Measurements from ENCODE around the gene GALNT2.

Gene GALNT2

DNA sequence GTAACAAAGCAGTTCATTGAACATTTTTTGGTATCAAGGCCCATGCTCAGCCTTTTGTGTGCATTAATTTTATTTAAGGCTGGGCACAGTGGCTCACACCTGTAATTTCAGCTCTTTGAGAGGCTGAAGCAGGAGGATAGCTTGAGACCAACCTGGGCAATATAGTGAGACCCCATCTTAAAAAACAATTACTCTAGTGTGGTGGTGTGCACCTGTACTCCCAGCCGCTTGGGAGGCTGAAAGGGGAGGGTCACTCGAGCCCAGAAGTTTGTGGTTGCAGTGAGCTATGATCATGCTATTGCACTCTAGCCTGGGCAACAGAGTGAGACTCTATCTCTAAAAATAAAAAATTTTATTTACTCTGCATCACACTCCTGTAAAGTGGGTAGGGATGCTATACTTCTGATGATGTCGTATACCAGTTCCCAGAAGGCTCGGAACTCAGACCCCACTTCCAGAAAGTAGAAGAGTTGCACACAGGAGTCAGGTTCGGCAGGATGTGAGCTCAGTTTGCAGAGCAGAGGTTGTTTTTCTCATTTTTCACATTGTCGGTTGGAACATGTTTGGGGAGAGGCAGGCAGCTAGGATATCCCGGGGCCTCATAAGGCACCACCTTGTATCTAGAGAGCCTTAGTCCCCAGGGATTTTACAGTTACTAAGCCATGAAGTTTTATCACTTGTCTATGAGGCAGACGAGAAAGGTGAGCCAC, 144.6 kb downstream of the GALNT2 start:
- Histone ChIP-seq H2AFZ (ENCODE audit: low read depth, low read length, severe bottlenecking) (no peak overlapping the region), H3K79me2 (ENCODE audit: insufficient read depth, low read length) (no peaks in the 10 kb centered on the region), H3F3A (ENCODE audit: insufficient read depth) (no peaks in the 10 kb centered on the region), H3K4me3 (ENCODE audit: insufficient read depth, low read length, poor library complexity, severe bottlenecking) (no peak overlapping the region), H3K27me3 (ENCODE audit: low read length) (no peaks in the 10 kb centered on the region), H4K20me1 (ENCODE audit: low read depth, low read length) (no peaks in the 10 kb centered on the region), H3K9me3 (ENCODE audit: insufficient read depth, low read length) (no peaks in the 10 kb centered on the region), H3K9me2 (replicated peaks; ENCODE audit: insufficient read depth, low read length) (no peaks in the 10 kb centered on the region), H3K27ac (ENCODE audit: low read depth, low read length) (no peak overlapping the region), H3K36me3 (ENCODE audit: low read length) (no peaks in the 10 kb centered on the region), H3K4me2 (ENCODE audit: low read depth, low read length, poor library complexity, severe bottlenecking) (no peak overlapping the region), H3K9ac (ENCODE audit: low read length) (no peak overlapping the region)
- TF ChIP-seq, protein P1, sequence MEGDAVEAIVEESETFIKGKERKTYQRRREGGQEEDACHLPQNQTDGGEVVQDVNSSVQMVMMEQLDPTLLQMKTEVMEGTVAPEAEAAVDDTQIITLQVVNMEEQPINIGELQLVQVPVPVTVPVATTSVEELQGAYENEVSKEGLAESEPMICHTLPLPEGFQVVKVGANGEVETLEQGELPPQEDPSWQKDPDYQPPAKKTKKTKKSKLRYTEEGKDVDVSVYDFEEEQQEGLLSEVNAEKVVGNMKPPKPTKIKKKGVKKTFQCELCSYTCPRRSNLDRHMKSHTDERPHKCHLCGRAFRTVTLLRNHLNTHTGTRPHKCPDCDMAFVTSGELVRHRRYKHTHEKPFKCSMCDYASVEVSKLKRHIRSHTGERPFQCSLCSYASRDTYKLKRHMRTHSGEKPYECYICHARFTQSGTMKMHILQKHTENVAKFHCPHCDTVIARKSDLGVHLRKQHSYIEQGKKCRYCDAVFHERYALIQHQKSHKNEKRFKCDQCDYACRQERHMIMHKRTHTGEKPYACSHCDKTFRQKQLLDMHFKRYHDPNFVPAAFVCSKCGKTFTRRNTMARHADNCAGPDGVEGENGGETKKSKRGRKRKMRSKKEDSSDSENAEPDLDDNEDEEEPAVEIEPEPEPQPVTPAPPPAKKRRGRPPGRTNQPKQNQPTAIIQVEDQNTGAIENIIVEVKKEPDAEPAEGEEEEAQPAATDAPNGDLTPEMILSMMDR (IDR thresholded peaks at IDR 0.05; ENCODE audit: insufficient read depth, low read length, poor library complexity, severe bottlenecking), result no peak
- no peak for TF ChIP-seq EZH2phosphoT487 (conservative IDR thresholded peaks at IDR 0.05; ENCODE audit: low read length)

DNA sequence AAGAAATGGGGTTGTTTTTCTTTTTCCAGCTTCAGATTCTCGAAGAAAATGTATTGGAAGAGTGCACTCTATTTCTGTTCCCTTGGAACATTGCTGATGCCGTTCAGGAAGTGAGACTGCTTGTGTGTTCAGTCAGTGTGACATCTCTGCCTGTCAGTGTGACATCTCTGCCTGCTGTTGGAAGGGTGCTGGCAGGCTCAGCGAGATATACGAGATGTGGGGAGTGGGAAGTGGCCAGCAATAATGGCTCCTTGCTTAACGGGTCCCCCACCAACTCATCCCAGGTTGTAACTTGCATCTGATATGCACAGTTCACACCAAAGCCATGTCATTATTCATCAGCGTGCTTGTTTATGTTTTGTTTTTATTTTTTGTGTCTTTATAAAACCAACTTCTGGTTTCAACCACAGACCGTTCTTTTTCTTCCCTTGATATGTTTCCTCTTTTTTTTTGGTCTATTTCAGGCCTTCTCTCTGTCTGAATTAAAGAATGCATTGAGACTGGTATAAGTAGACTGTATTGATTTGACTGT, 145.4 kb downstream of the GALNT2 start:
- no peaks in the 10 kb centered on the region for H3K79me2 ChIP-seq (ENCODE audit: insufficient read depth, low read length)
- H3K4me3 ChIP-seq (ENCODE audit: insufficient read depth, low read length, poor library complexity, severe bottlenecking), result no peak overlapping the region
- H3K9me2 ChIP-seq (replicated peaks; ENCODE audit: insufficient read depth, low read length), result no peaks in the 10 kb centered on the region
- H4K20me1 ChIP-seq (ENCODE audit: low read depth, low read length), result no peaks in the 10 kb centered on the region
- no peaks in the 10 kb centered on the region for H3K9me3 ChIP-seq (ENCODE audit: insufficient read depth, low read length)
- no peak overlapping the region for H3K27ac ChIP-seq (ENCODE audit: low read depth, low read length)
- H3K9ac ChIP-seq (ENCODE audit: low read length), result no peak overlapping the region
- H2AFZ ChIP-seq (ENCODE audit: low read depth, low read length, severe bottlenecking), result no peak overlapping the region
- H3K36me3 ChIP-seq (ENCODE audit: low read length), result no peaks in the 10 kb centered on the region
- no peaks in the 10 kb centered on the region for H3K27me3 ChIP-seq (ENCODE audit: low read length)
- TF ChIP-seq EZH2phosphoT487 (conservative IDR thresholded peaks at IDR 0.05; ENCODE audit: low read length), result no peak
- TF ChIP-seq, protein P1 (IDR thresholded peaks at IDR 0.05; ENCODE audit: insufficient read depth, low read length, poor library complexity, severe bottlenecking), result no peak
- H3K4me2 ChIP-seq (ENCODE audit: low read depth, low read length, poor library complexity, severe bottlenecking), result peak overlapping the region; percentile 36
- no peaks in the 10 kb centered on the region for H3F3A ChIP-seq (ENCODE audit: insufficient read depth)

DNA sequence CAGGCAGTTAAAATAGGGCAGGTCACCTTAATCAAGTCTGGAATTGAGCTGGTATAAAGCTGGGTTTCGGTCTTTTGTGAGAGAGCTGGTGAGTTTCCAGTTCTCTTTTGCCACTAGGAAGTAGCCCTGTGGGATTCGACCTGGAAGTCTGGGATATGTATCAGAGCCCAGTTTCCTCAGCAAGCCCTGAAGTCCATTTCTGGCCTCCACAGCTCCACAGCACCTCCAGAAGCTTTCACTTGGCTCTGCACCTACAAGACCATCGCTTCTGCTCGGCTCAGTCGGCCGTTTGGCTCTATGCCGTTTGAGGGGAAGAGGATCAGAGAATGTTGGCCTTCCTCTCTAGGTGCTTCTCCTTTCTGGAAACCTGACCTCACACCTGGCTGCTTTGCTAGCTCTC, 148.0 kb downstream of the GALNT2 start:
- H3F3A ChIP-seq (ENCODE audit: insufficient read depth), result no peaks in the 10 kb centered on the region
- no peak overlapping the region for H2AFZ ChIP-seq (ENCODE audit: low read depth, low read length, severe bottlenecking)
- no peaks in the 10 kb centered on the region for H3K36me3 ChIP-seq (ENCODE audit: low read length)
- H3K9me3 ChIP-seq (ENCODE audit: insufficient read depth, low read length), result no peaks in the 10 kb centered on the region
- no peaks in the 10 kb centered on the region for H4K20me1 ChIP-seq (ENCODE audit: low read depth, low read length)
- no peaks in the 10 kb centered on the region for H3K27me3 ChIP-seq (ENCODE audit: low read length)
- H3K79me2 ChIP-seq (ENCODE audit: insufficient read depth, low read length), result no peaks in the 10 kb centered on the region
- TF ChIP-seq EZH2phosphoT487 (conservative IDR thresholded peaks at IDR 0.05; ENCODE audit: low read length), result no peak
- TF ChIP-seq, protein P1 (IDR thresholded peaks at IDR 0.05; ENCODE audit: insufficient read depth, low read length, poor library complexity, severe bottlenecking), result no peak
- no peak overlapping the region for H3K4me3 ChIP-seq (ENCODE audit: insufficient read depth, low read length, poor library complexity, severe bottlenecking)
- H3K4me2 ChIP-seq (ENCODE audit: low read depth, low read length, poor library complexity, severe bottlenecking), result no peak overlapping the region
- no peaks in the 10 kb centered on the region for H3K9me2 ChIP-seq (replicated peaks; ENCODE audit: insufficient read depth, low read length)
- no peak overlapping the region for H3K9ac ChIP-seq (ENCODE audit: low read length)
- no peak overlapping the region for H3K27ac ChIP-seq (ENCODE audit: low read depth, low read length)
